ENCODE data around the gene LGR5. TPM values are rescaled to one million over a fixed set of nuclear protein-coding genes. Genes with fewer than 3 reads are reported as not detected.

Gene LGR5
- total and polyA plus RNA-seq, 10 of the 15 experiments (the other 5 are each of a cell fraction or from before 2014, with no cell fraction given) = 2.1 TPM; not detected in 9

DNA sequence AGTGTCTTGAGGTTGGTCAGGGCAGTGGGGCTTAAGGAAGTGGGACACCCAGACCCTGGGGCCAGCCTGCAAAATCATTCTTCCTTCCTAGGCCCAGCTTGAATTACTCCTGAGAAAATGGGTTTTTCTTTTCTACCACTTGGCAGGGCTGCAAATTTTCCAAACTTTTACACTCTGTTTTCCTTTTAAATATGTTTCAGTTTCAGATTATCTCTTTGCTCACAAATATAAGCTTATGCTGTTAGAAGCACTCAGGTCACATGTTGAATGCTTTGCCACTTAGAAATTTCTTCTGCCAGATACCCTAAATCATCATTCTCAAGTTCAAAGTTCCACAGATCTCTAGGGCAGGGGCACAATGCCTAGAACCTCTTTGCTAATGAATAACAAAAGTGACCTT lies 2.9 kb upstream of the LGR5 start:
- BruUV-seq (replicated peaks) = no TSS peak
- RAD21 ChIA-PET (ENCODE audit: unreplicated experiment) = no interaction called here
- intact Hi-C loops (cut with micrococcal nuclease; ENCODE audit: unreplicated experiment) = no loop called here
- H2AFZ ChIP-seq (ENCODE audit: control insufficient read depth, low read depth, low read length) = no peak overlapping the region
- no peaks in the 10 kb centered on the region for H4K20me1 ChIP-seq (ENCODE audit: control insufficient read depth, insufficient read depth)
- no peaks in the 10 kb centered on the region for H3K79me2 ChIP-seq (ENCODE audit: control insufficient read depth, insufficient read depth, low read length)
- H3K4me1 ChIP-seq (ENCODE audit: control insufficient read depth, insufficient read depth, low read length) = no peaks in the 10 kb centered on the region
- H3K4me2 ChIP-seq (ENCODE audit: control insufficient read depth, insufficient read depth) = no peak overlapping the region
- no peak overlapping the region for H3K27ac ChIP-seq (ENCODE audit: control insufficient read depth, insufficient read depth)
- POLR2A ChIA-PET = no interaction called here
- H3K9me3 ChIP-seq (replicated peaks; ENCODE audit: control insufficient read depth, insufficient read depth, low read length) = peaks cover 4% of the 10 kb centered on the region; the same call in 2 of the 3 replicates
- in situ Hi-C loops (cut with MboI) = no loop called here
- DNase-seq (ENCODE audit: low read depth, low spot score) (no peak), ATAC-seq (no peak), FAIRE-seq (no peak)
- CTCF ChIA-PET = no interaction called here
- TF ChIP-seq CHD4 (IDR thresholded peaks at IDR 0.05) = no peak
- TF ChIP-seq ZNF622 (IDR thresholded peaks at IDR 0.05) = no peak
- no peak for TF ChIP-seq SUZ12 (IDR thresholded peaks at IDR 0.05; ENCODE audit: unreplicated experiment)
- TF ChIP-seq, protein P1, sequence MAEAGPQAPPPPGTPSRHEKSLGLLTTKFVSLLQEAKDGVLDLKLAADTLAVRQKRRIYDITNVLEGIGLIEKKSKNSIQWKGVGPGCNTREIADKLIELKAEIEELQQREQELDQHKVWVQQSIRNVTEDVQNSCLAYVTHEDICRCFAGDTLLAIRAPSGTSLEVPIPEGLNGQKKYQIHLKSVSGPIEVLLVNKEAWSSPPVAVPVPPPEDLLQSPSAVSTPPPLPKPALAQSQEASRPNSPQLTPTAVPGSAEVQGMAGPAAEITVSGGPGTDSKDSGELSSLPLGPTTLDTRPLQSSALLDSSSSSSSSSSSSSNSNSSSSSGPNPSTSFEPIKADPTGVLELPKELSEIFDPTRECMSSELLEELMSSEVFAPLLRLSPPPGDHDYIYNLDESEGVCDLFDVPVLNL (IDR thresholded peaks at IDR 0.05; ENCODE audit: low read depth, low read length) = no peak
- no peak for TF ChIP-seq SUPT20H (IDR thresholded peaks at IDR 0.05; ENCODE audit: borderline replicate concordance, control insufficient read depth, low read depth, low read length)
- no peak for TF ChIP-seq ASH2L (IDR thresholded peaks at IDR 0.05; ENCODE audit: borderline replicate concordance, low read depth)
- TF ChIP-seq, protein P2, sequence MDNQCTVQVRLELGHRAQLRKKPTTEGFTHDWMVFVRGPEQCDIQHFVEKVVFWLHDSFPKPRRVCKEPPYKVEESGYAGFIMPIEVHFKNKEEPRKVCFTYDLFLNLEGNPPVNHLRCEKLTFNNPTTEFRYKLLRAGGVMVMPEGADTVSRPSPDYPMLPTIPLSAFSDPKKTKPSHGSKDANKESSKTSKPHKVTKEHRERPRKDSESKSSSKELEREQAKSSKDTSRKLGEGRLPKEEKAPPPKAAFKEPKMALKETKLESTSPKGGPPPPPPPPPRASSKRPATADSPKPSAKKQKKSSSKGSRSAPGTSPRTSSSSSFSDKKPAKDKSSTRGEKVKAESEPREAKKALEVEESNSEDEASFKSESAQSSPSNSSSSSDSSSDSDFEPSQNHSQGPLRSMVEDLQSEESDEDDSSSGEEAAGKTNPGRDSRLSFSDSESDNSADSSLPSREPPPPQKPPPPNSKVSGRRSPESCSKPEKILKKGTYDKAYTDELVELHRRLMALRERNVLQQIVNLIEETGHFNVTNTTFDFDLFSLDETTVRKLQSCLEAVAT (IDR thresholded peaks at IDR 0.05) = no peak
- no peak for TF ChIP-seq POLR2AphosphoS2 (IDR thresholded peaks at IDR 0.05; ENCODE audit: low read depth, low read length)
- TF ChIP-seq SMAD5 (IDR thresholded peaks at IDR 0.05; ENCODE audit: low read depth) = no peak
- no peak for TF ChIP-seq MEF2A (IDR thresholded peaks at IDR 0.05; ENCODE audit: insufficient read depth, low read depth, low read length)
- TF ChIP-seq, protein P3, sequence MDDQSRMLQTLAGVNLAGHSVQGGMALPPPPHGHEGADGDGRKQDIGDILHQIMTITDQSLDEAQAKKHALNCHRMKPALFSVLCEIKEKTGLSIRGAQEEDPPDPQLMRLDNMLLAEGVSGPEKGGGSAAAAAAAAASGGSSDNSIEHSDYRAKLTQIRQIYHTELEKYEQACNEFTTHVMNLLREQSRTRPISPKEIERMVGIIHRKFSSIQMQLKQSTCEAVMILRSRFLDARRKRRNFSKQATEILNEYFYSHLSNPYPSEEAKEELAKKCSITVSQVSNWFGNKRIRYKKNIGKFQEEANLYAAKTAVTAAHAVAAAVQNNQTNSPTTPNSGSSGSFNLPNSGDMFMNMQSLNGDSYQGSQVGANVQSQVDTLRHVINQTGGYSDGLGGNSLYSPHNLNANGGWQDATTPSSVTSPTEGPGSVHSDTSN (IDR thresholded peaks at IDR 0.05; ENCODE audit: insufficient replicate concordance, low read depth, low read length) = no peak
- TF ChIP-seq, protein P4, sequence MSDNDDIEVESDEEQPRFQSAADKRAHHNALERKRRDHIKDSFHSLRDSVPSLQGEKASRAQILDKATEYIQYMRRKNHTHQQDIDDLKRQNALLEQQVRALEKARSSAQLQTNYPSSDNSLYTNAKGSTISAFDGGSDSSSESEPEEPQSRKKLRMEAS (IDR thresholded peaks at IDR 0.05; ENCODE audit: low read depth, low read length) = no peak
- no peak for TF ChIP-seq NFIC (IDR thresholded peaks at IDR 0.05; ENCODE audit: low read depth, low read length)
- no peak for TF ChIP-seq RELA (IDR thresholded peaks at IDR 0.05; ENCODE audit: borderline replicate concordance, partially characterized antibody)
- TF ChIP-seq, protein P5, sequence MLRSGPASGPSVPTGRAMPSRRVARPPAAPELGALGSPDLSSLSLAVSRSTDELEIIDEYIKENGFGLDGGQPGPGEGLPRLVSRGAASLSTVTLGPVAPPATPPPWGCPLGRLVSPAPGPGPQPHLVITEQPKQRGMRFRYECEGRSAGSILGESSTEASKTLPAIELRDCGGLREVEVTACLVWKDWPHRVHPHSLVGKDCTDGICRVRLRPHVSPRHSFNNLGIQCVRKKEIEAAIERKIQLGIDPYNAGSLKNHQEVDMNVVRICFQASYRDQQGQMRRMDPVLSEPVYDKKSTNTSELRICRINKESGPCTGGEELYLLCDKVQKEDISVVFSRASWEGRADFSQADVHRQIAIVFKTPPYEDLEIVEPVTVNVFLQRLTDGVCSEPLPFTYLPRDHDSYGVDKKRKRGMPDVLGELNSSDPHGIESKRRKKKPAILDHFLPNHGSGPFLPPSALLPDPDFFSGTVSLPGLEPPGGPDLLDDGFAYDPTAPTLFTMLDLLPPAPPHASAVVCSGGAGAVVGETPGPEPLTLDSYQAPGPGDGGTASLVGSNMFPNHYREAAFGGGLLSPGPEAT (IDR thresholded peaks at IDR 0.05; ENCODE audit: low read depth) = no peak
- TF ChIP-seq, protein P6, sequence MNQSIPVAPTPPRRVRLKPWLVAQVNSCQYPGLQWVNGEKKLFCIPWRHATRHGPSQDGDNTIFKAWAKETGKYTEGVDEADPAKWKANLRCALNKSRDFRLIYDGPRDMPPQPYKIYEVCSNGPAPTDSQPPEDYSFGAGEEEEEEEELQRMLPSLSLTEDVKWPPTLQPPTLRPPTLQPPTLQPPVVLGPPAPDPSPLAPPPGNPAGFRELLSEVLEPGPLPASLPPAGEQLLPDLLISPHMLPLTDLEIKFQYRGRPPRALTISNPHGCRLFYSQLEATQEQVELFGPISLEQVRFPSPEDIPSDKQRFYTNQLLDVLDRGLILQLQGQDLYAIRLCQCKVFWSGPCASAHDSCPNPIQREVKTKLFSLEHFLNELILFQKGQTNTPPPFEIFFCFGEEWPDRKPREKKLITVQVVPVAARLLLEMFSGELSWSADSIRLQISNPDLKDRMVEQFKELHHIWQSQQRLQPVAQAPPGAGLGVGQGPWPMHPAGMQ (IDR thresholded peaks at IDR 0.05; ENCODE audit: borderline replicate concordance) = no peak
- TF ChIP-seq RAD21 (IDR thresholded peaks at IDR 0.05; ENCODE audit: insufficient read depth, low read depth, low read length) = no peak
- TF ChIP-seq KDM1A (IDR thresholded peaks at IDR 0.05; ENCODE audit: borderline replicate concordance) = no peak
- no peak for TF ChIP-seq HCFC1 (IDR thresholded peaks at IDR 0.05; ENCODE audit: low read length)
- no peak for TF ChIP-seq RCOR1 (conservative IDR thresholded peaks at IDR 0.05; ENCODE audit: low read depth, low read length)
- peaks cover 10 to 12% of the 10 kb centered on the region in 2 experiments for H3K27me3 ChIP-seq (replicated peaks in 1 of 2; ENCODE audit: control insufficient read depth in 2 of 2, insufficient read depth in 2 of 2, low read length in 1 of 2)
- SMC1A ChIA-PET (ENCODE audit: uncharacterized antibody, unreplicated experiment) = no interaction called here
- no peak overlapping the region for H3K4me3 ChIP-seq
- no peaks in the 10 kb centered on the region for H3K36me3 ChIP-seq (ENCODE audit: control insufficient read depth in 2 of 2, insufficient read depth in 2 of 2, low read length in 1 of 2)
- H3K9ac ChIP-seq (ENCODE audit: control insufficient read depth, insufficient read depth, low read length) = no peak overlapping the region

Data from GM12878 (cell line).